Measurements from ENCODE around the gene FDXR. TPM values are rescaled to one million over a fixed set of nuclear protein-coding genes. Genes with fewer than 3 reads are reported as not detected.

The FDXR gene
- total RNA-seq, result 1 to 10 TPM; 4.1 to 7.9 TPM

GRCh38 chr17:74872313-74873036 is at the start of gene FDXR:
Gene FDXR (minus strand): TSS chr17:74872994. CDS start chr17:74872944, 50 bp downstream.
- Histone ChIP-seq H3K4me1 (peaks cover 0 to 38% of the 10 kb centered on the region in 2 donors), H3K9me3 (no peaks in the 10 kb centered on the region), H3K27me3 (no peaks in the 10 kb centered on the region), H3K27ac (peak within 1 kb of the TSS; percentile 87 to 88), H3K4me3 (peak within 1 kb of the TSS; percentile 57 to 72), H3K36me3 (no peaks in the 10 kb centered on the region)
- TF ChIP-seq, protein P1, sequence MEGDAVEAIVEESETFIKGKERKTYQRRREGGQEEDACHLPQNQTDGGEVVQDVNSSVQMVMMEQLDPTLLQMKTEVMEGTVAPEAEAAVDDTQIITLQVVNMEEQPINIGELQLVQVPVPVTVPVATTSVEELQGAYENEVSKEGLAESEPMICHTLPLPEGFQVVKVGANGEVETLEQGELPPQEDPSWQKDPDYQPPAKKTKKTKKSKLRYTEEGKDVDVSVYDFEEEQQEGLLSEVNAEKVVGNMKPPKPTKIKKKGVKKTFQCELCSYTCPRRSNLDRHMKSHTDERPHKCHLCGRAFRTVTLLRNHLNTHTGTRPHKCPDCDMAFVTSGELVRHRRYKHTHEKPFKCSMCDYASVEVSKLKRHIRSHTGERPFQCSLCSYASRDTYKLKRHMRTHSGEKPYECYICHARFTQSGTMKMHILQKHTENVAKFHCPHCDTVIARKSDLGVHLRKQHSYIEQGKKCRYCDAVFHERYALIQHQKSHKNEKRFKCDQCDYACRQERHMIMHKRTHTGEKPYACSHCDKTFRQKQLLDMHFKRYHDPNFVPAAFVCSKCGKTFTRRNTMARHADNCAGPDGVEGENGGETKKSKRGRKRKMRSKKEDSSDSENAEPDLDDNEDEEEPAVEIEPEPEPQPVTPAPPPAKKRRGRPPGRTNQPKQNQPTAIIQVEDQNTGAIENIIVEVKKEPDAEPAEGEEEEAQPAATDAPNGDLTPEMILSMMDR (IDR thresholded peaks at IDR 0.05), result no peak
- no peak for DNase-seq (ENCODE audit: low spot score)

DNA sequence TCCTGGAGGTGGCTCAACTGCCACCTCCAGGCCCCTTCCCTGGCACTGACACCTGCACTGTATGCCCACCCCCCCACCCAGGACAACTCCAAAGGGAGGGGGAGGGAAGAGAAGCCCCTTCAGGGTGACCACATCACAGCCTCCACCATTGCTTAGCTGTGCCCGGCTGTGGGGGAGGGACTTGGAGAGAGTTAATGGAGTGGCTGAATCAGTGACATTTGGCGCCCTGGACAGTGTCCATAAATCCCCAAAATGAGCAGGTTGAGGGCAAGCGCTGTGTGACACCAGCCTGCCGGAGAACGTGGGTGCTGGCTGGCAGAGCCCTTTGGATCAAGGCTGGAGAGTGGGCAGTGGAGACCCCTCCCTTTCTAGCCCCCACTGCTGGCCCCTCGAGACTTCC is 49.4 kb upstream of the FDXR start:
- Histone ChIP-seq H3K9me3 (no peaks in the 10 kb centered on the region), H3K36me3 (no peaks in the 10 kb centered on the region), H3K4me1 (peaks cover 0 to 39% of the 10 kb centered on the region in 2 donors), H3K27me3 (peaks cover 0 to 22% of the 10 kb centered on the region in 2 donors), H3K27ac (no peak overlapping the region), H3K4me3 (no peak overlapping the region)
- DNase-seq (ENCODE audit: low spot score), result no peak
- TF ChIP-seq, protein P1 (IDR thresholded peaks at IDR 0.05), result no peak

GRCh38 chr17:74921769-74922168 is 49.0 kb upstream of the FDXR start:
- TF ChIP-seq, protein P1 (IDR thresholded peaks at IDR 0.05), result no peak
- Histone ChIP-seq H3K9me3 (no peaks in the 10 kb centered on the region), H3K4me1 (peaks cover 0 to 39% of the 10 kb centered on the region in 2 donors), H3K36me3 (no peaks in the 10 kb centered on the region), H3K27ac (no peak overlapping the region), H3K4me3 (no peak overlapping the region), H3K27me3 (peaks cover 0 to 22% of the 10 kb centered on the region in 2 donors)
- no peak for DNase-seq (ENCODE audit: low spot score)

GRCh38 chr17:74921026-74921681 is 48.4 kb upstream of the FDXR start:
- Histone ChIP-seq H3K27ac (no peak overlapping the region), H3K27me3 (peaks cover 0 to 22% of the 10 kb centered on the region in 2 donors), H3K4me1 (peaks cover 0 to 39% of the 10 kb centered on the region in 2 donors), H3K36me3 (no peaks in the 10 kb centered on the region), H3K4me3 (no peak overlapping the region), H3K9me3 (no peaks in the 10 kb centered on the region)
- DNase-seq (ENCODE audit: low spot score), result no peak
- TF ChIP-seq, protein P1 (IDR thresholded peaks at IDR 0.05), result no peak

DNA sequence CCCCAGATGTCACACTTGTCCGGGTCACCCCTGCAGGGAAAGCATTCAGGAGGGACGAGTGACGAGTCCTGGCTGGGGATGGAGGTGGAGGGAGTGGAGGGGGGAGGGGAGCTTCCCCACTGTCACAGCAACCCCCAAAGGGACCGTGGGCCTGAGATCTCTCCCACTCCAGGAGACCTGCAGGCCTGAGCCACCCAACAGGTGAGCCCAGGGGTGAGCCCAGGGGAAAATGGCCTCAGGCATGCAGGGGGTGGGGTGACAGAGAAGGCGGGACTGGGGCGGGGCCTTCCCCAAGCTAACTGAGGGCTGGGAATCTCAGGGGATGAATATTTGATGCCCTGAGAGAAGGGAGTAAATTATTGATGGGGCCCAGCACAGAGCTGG is 47.8 kb upstream of the FDXR start:
- TF ChIP-seq, protein P1 (IDR thresholded peaks at IDR 0.05), result no peak
- H3K4me3 ChIP-seq, result no peak overlapping the region
- peaks cover 0 to 22% of the 10 kb centered on the region in 2 donors for H3K27me3 ChIP-seq
- H3K27ac ChIP-seq, result no peak overlapping the region
- no peaks in the 10 kb centered on the region for H3K36me3 ChIP-seq
- H3K4me1 ChIP-seq, result peaks cover 0 to 39% of the 10 kb centered on the region in 2 donors
- no peak for DNase-seq (ENCODE audit: low spot score)
- no peaks in the 10 kb centered on the region for H3K9me3 ChIP-seq
